Spinal cord (tissue), 10 donors: ENCODE results near the gene EPOP. TPM values are rescaled to one million over a fixed set of nuclear protein-coding genes. Genes with fewer than 3 reads are reported as not detected.

ENCODE experiments used
- DNase-seq, 6 donors: peaks; one replicate each; pipeline versions ENCODE4 v3.0.0 to v3.0.0-alpha.2; 2013 to 2015; ENCODE audit warnings: low spot score in 6 of 6, low read depth in 4 of 6
- H3K27ac ChIP-seq: one replicate; pipeline ENCODE4 v1.5.1; 2013; ENCODE audit warnings: low read depth, low read length, control low read depth
- H3K27me3 ChIP-seq: one replicate; pipeline ENCODE4 v1.6.1; 2013; ENCODE audit warnings: low read length; ENCODE audit not compliant: control insufficient read depth, insufficient read depth
- H3K36me3 ChIP-seq: one replicate; pipeline ENCODE4 v1.6.1; 2013; ENCODE audit warnings: low read length; ENCODE audit not compliant: control insufficient read depth, insufficient read depth
- H3K4me1 ChIP-seq: one replicate; pipeline ENCODE4 v1.6.1; 2013; ENCODE audit warnings: low read length; ENCODE audit not compliant: control insufficient read depth, insufficient read depth
- H3K4me3 ChIP-seq: one replicate; pipeline ENCODE4 v1.5.1; 2013; ENCODE audit warnings: low read depth, low read length, control low read depth
- H3K9me3 ChIP-seq: one replicate; pipeline ENCODE4 v1.6.1; 2013; ENCODE audit warnings: low read length; ENCODE audit not compliant: control insufficient read depth, insufficient read depth
- WGBS: methylation state at CpG from one replicate; pipeline ENCODE4 v1.1.5; 2013; ENCODE audit warnings: missing lambda C conversion rate; ENCODE audit not compliant: insufficient coverage; 5-methylcytosine and 5-hydroxymethylcytosine counted together
- polyA plus RNA-seq, 2 donors: library from polyadenylated mRNA; unstranded; fragments of 120-200 nt; gene quantifications; one replicate each; pipeline ENCODE4 v1.2.1, GENCODE V29; 2013; ENCODE audit not compliant: insufficient read length in 2 of 2
- total RNA-seq, 2 donors: library from RNA; depleted of rRNA in 1 of 2; stranded (reverse); fragments of 120-200 nt in 1 of 2; fragments of >200 nt in 1 of 2; gene quantifications; one replicate each; pipeline versions ENCODE4 v1.2.3 to v1.2.4, GENCODE V29; 2013 to 2014
- donor health status: healthy.

EPOP gene
- total and polyA plus RNA-seq, 4 donors = 0.50 to 2.3 (median 1.9) TPM

GRCh38 chr17:38701504-38702165 lies 26.9 kb upstream of the EPOP start:
- Histone ChIP-seq H3K27me3 (peaks cover 19% of the 10 kb centered on the region), H3K27ac (peak overlapping the region; percentile 68), H3K4me3 (peak overlapping the region; percentile 95), H3K4me1 (peaks cover 42% of the 10 kb centered on the region), H3K9me3 (no peaks in the 10 kb centered on the region), H3K36me3 (no peaks in the 10 kb centered on the region)
- no peak for DNase-seq
- WGBS = 3% methylated on average over 24 of the region's 25 CpGs

GRCh38 chr17:38698760-38699159 lies 24.0 kb upstream of the EPOP start:
- Histone ChIP-seq H3K27ac (no peak overlapping the region), H3K4me1 (peaks cover 27% of the 10 kb centered on the region), H3K36me3 (no peaks in the 10 kb centered on the region), H3K9me3 (no peaks in the 10 kb centered on the region), H3K4me3 (no peak overlapping the region), H3K27me3 (peaks cover 14% of the 10 kb centered on the region)
- DNase-seq = no peak
- 89% methylated on average over 5 of the region's 5 CpGs for WGBS

- Histone ChIP-seq H3K36me3 (no peaks in the 10 kb centered on the region), H3K27me3 (no peaks in the 10 kb centered on the region), H3K27ac (no peak overlapping the region), H3K4me1 (peaks cover 16% of the 10 kb centered on the region), H3K9me3 (no peaks in the 10 kb centered on the region), H3K4me3 (no peak overlapping the region)
- no peak for DNase-seq
- 85% methylated on average over 3 of the region's 4 CpGs for WGBS
These were observed 22.5 kb upstream of the EPOP start for GRCh38 chr17:38697061-38697820.

- Histone ChIP-seq H3K27me3 (no peaks in the 10 kb centered on the region), H3K9me3 (no peaks in the 10 kb centered on the region), H3K36me3 (no peaks in the 10 kb centered on the region), H3K4me1 (peaks cover 10% of the 10 kb centered on the region), H3K4me3 (no peak overlapping the region), H3K27ac (peak overlapping the region; percentile 47)
- WGBS = 48% methylated on average over 11 of the region's 12 CpGs
- peak in 2 of 6 donors; percentile 45 to 86 for DNase-seq
These were observed 19.1 kb upstream of the EPOP start for GRCh38 chr17:38693700-38694329.

GRCh38 chr17:38691154-38691553 lies 16.4 kb upstream of the EPOP start:
- no peaks in the 10 kb centered on the region for H3K9me3 ChIP-seq
- no peaks in the 10 kb centered on the region for H3K27me3 ChIP-seq
- no peak for DNase-seq

GRCh38 chr17:38690386-38690785 lies 15.6 kb upstream of the EPOP start:
- DNase-seq = peak in 1 of 6 donors; percentile 58
- WGBS = 83% methylated on average over 1 of the region's 4 CpGs
- H3K9me3 ChIP-seq = no peaks in the 10 kb centered on the region

More at GRCh38 chr17:38691154-38691553, 16.4 kb upstream of the EPOP start:
- WGBS = 66% methylated on average over 4 of the region's 4 CpGs
- Histone ChIP-seq H3K4me1 (peaks cover 10% of the 10 kb centered on the region), H3K27ac (no peak overlapping the region), H3K4me3 (no peak overlapping the region), H3K36me3 (no peaks in the 10 kb centered on the region)

GRCh38 chr17:38687286-38687685 lies 12.5 kb upstream of the EPOP start:
- no peak for DNase-seq
- no peak overlapping the region for H3K27ac ChIP-seq

More at GRCh38 chr17:38690386-38690785, 15.6 kb upstream of the EPOP start:
- no peaks in the 10 kb centered on the region for H3K36me3 ChIP-seq
- no peak overlapping the region for H3K27ac ChIP-seq
- peaks cover 10% of the 10 kb centered on the region for H3K4me1 ChIP-seq
- no peak overlapping the region for H3K4me3 ChIP-seq
- no peaks in the 10 kb centered on the region for H3K27me3 ChIP-seq

GRCh38 chr17:38685491-38685890 lies 10.7 kb upstream of the EPOP start:
- Histone ChIP-seq H3K9me3 (no peaks in the 10 kb centered on the region), H3K4me3 (no peak overlapping the region), H3K27me3 (no peaks in the 10 kb centered on the region), H3K27ac (no peak overlapping the region), H3K36me3 (no peaks in the 10 kb centered on the region), H3K4me1 (no peaks in the 10 kb centered on the region)
- DNase-seq = no peak
- WGBS = 73% methylated on average over 12 of the region's 12 CpGs

More at GRCh38 chr17:38687286-38687685, 12.5 kb upstream of the EPOP start:
- H3K27me3 ChIP-seq = no peaks in the 10 kb centered on the region
- 98% methylated on average over 5 of the region's 5 CpGs for whole genome bisulfite sequencing
- no peak overlapping the region for H3K4me3 ChIP-seq
- H3K9me3 ChIP-seq = no peaks in the 10 kb centered on the region
- H3K4me1 ChIP-seq = no peaks in the 10 kb centered on the region
- H3K36me3 ChIP-seq = no peaks in the 10 kb centered on the region

GRCh38 chr17:38681096-38681495 lies 6.3 kb upstream of the EPOP start:
- H3K27ac ChIP-seq = no peak overlapping the region
- H3K9me3 ChIP-seq = no peaks in the 10 kb centered on the region
- 100% methylated on average over 1 of the region's 3 CpGs for WGBS
- peaks cover 4% of the 10 kb centered on the region for H3K4me1 ChIP-seq
- H3K27me3 ChIP-seq = no peaks in the 10 kb centered on the region
- no peak for DNase-seq
- H3K36me3 ChIP-seq = no peaks in the 10 kb centered on the region
- H3K4me3 ChIP-seq = no peak overlapping the region
